GM06990 (cell line): Measurements from ENCODE around the gene THEM4.

Experiments
- DNase-seq: peaks from one replicate; pipeline ENCODE4 v3.0.0-alpha.2; 2011; ENCODE audit not compliant: insufficient read length; ENCODE audit errors: extremely low read depth
- H3K27me3 ChIP-seq: replicated peaks from 2 replicates; pipeline ENCODE4 v1.6.0; 2011; ENCODE audit warnings: low read length; ENCODE audit not compliant: control insufficient read depth, insufficient read depth
- H3K36me3 ChIP-seq: 2 replicates; pipeline ENCODE4 v1.5.1; 2011; ENCODE audit warnings: low read length; ENCODE audit not compliant: control insufficient read depth, insufficient read depth
- H3K4me3 ChIP-seq: replicated peaks from 2 replicates; pipeline ENCODE4 v1.5.1; 2011; ENCODE audit warnings: low read depth, mild to moderate bottlenecking, control low read depth, low read length
- CTCF ChIP-seq: IDR thresholded peaks from 2 replicates; pipeline ENCODE4 v1.5.1; 2011; ENCODE audit warnings: low read length, control low read depth, mild to moderate bottlenecking, inconsistent platforms; ENCODE audit not compliant: insufficient read depth, poor library complexity, severe bottlenecking

THEM4 gene

DNA sequence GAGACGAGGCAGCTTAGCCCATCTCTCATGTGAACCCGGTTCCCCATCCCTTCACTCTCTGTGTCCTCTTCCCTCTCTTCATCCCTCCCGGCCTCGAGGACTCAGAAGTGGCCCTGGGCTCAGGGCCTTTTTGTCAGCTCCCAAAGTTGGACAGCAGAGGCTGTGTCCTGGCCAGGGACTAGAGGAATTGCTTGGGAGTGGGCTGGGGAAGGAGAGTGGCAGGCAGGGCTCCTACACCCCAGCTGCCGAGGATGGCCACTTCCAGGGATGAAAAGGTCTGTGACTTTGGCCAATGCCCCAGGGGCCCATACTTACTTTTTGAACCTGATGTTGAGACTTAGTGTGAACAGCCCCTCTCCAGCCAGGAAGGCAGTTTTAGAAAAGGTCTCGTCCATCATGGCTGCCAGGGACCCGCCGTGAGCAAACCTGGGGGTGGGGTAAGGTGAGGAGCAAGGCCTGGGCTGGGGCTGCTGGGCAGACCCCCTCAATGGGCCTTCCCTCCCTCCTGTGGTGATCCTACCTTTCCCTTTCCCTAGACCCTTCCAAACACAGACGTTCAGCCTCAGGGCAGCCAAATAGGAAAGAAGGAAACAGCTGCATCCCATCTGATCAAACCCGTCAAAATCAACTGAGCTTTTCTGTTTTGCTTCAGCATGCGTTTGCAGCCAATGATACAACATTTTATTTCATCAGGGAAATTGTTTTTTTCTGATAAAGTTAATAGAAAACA is 61.3 kb downstream of the THEM4 start:
- no peak for TF ChIP-seq CTCF
- H3K36me3 ChIP-seq = no peaks in the 10 kb centered on the region
- H3K4me3 ChIP-seq = no peak overlapping the region
- no peaks in the 10 kb centered on the region for H3K27me3 ChIP-seq
- no peak for DNase-seq

- DNase-seq = no peak
- no peaks in the 10 kb centered on the region for H3K27me3 ChIP-seq
- H3K36me3 ChIP-seq = no peaks in the 10 kb centered on the region
- H3K4me3 ChIP-seq = no peak overlapping the region
- no peak for TF ChIP-seq CTCF
Measured at GRCh38 chr1:151846686-151847237, 62.5 kb downstream of the THEM4 start.

DNA sequence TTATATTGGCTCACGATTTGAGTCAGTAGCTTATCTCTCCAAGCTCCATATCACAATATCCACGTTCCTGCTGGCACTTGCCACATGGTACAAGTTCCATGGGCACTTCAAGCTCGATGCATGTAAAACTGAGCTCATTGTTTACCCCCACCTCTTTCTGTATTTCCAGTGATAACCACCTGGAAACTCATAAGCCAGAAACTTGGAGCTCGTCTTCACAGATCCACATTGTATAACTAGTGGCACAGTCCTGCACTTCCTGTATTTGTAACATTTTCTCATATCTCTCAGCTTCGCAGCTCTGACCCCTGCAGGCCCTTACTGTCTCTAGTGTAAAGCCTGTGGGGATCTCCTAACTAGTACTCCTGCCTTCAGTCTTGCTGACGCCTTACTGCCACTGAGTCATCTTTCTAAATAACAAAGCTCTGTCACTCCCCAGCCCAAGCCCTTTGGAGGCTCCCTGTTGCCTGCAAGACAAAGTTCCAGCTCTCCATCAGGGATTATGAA is 63.2 kb downstream of the THEM4 start:
- Histone ChIP-seq H3K36me3 (no peaks in the 10 kb centered on the region), H3K4me3 (no peak overlapping the region), H3K27me3 (no peaks in the 10 kb centered on the region)
- no peak for TF ChIP-seq CTCF
- DNase-seq = no peak

DNA sequence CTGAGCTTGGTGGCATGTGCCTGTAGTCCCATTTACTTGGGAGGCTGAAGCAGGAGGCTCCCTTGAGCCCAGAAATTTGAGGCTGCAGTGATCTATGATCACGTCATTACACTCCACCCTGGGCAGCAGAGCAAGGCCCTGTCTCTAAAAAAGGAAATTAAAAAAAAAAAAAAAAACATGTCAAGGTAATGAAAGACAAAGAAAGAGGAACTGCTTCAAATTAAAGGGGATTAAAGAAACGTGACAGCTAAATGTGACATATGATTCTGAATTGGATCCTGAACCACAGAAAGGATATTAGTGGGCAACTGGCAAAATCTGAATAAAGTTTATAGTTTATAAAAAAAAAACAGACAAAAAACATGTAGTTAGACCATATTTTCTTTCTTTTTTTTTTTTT is 65.9 kb downstream of the THEM4 start:
- Histone ChIP-seq H3K36me3 (no peaks in the 10 kb centered on the region), H3K4me3 (no peak overlapping the region), H3K27me3 (no peaks in the 10 kb centered on the region; the same call in 1 of the 2 replicates)
- no peak for TF ChIP-seq CTCF
- no peak for DNase-seq

GRCh38 chr1:151841141-151841540 is 68.2 kb downstream of the THEM4 start:
- TF ChIP-seq CTCF = no peak
- no peaks in the 10 kb centered on the region for H3K36me3 ChIP-seq
- H3K4me3 ChIP-seq = no peak overlapping the region
- peaks cover 2% of the 10 kb centered on the region for H3K27me3 ChIP-seq
- no peak for DNase-seq

DNA sequence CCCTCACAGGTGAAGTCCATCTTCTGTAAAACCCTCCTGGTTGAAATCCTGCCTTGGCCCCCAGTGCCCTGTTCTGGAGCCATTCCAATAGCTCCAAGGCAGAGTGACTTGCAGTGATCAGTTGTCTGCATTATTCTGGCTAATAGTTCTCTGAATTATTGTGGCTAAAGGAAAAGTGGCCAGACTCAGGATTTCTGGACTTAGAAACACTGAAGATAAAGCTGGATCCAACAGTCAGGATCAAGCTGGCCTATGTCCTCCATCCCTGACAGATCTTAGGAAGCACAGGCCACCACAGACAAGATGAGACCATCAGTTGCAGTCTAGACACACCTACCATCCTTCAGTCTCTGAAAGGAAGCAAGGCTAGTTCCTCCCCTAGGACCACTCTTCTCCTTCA is 68.9 kb downstream of the THEM4 start:
- TF ChIP-seq CTCF = no peak
- DNase-seq = no peak
- no peaks in the 10 kb centered on the region for H3K36me3 ChIP-seq
- H3K27me3 ChIP-seq = peaks cover 2% of the 10 kb centered on the region
- H3K4me3 ChIP-seq = no peak overlapping the region
